K562 (cell line): ENCODE data around the gene TPD52L1. TPM values are rescaled to one million over a fixed set of nuclear protein-coding genes. Genes with fewer than 3 reads are reported as not detected.
A peak's percentile ranks its signal among the peaks of the same experiment; 100 is the strongest.

Experiments
- AFF1 ChIP-seq, 2 experiments: fragments of 450-650 bp; IDR thresholded peaks; 2 replicates each; pipeline ENCODE4 v1.6.1; 2018; ENCODE audit warnings: mild to moderate bottlenecking in 2 of 2, low read depth in 1 of 2; ENCODE audit not compliant: partially characterized antibody in 2 of 2
- ARID3B ChIP-seq: fragments of 250-450 bp; sonication (Bioruptor Pico); IDR thresholded peaks from 2 replicates; pipeline ENCODE4 v1.4.0; 2020; ENCODE audit warnings: borderline replicate concordance
- BRD9 ChIP-seq: fragments of 450-650 bp; IDR thresholded peaks from 2 replicates; pipeline ENCODE4 v1.6.1; 2018; ENCODE audit warnings: low read depth; ENCODE audit not compliant: partially characterized antibody
- E2F3 ChIP-seq: fragments of 250-450 bp; sonication (Bioruptor Pico); IDR thresholded peaks from 2 replicates; pipeline ENCODE4 v1.4.0; 2020; ENCODE audit warnings: mild to moderate bottlenecking
- ERF ChIP-seq: fragments of 450-650 bp; formaldehyde crosslinking; IDR thresholded peaks from 2 replicates; pipeline ENCODE4 v1.4.0; 2020; ENCODE audit warnings: mild to moderate bottlenecking, mixed read lengths
- FOSL1 ChIP-seq: fragments of 200-800 bp; sonication (Bioruptor generic); conservative IDR thresholded peaks from 2 replicates; pipeline ENCODE4 v1.6.1; 2016; ENCODE audit warnings: missing genetic modification characterization, missing compliant biosample characterization
- GMEB1 ChIP-seq: fragments of 250-450 bp; sonication (Bioruptor Pico); IDR thresholded peaks from 2 replicates; pipeline ENCODE4 v1.4.0; 2020; ENCODE audit warnings: mild to moderate bottlenecking
- GTF2E2 ChIP-seq: fragments of 200-800 bp; sonication (Bioruptor generic); IDR thresholded peaks from 2 replicates; pipeline ENCODE4 v1.6.1; 2016; ENCODE audit warnings: missing genetic modification characterization, missing compliant biosample characterization
- HNRNPH1 ChIP-seq: fragments of 200-400 bp; formaldehyde crosslinking; optimal IDR thresholded peaks from 2 replicates; pipeline ENCODE3; 2017; ENCODE audit warnings: low read depth, mild to moderate bottlenecking, low read length, moderate library complexity
- LEF1 ChIP-seq: fragments of 450-650 bp; IDR thresholded peaks from 2 replicates; pipeline ENCODE4 v1.6.1; 2016; ENCODE audit warnings: mild to moderate bottlenecking
- SMAD3 ChIP-seq: fragments of 450-650 bp; formaldehyde crosslinking; conservative IDR thresholded peaks from 2 replicates; pipeline ENCODE4 v1.4.0; 2020; ENCODE audit warnings: mild to moderate bottlenecking
- SPI1 ChIP-seq: IDR thresholded peaks from 2 replicates; pipeline ENCODE4 v1.6.1; 2011; ENCODE audit warnings: low read depth, low read length, control low read depth, borderline replicate concordance
- TCF7L2 ChIP-seq: fragments of 150-350 bp; IDR thresholded peaks from 2 replicates; pipeline ENCODE4 v1.6.1; 2016; ENCODE audit warnings: low read depth, mild to moderate bottlenecking, low read length, moderate library complexity
- VEZF1 ChIP-seq: fragments of 200-800 bp; sonication (Bioruptor generic); IDR thresholded peaks from 2 replicates; pipeline ENCODE4 v1.6.1; 2017; ENCODE audit warnings: missing genetic modification characterization, missing compliant biosample characterization
- ZBTB34 ChIP-seq: fragments of 250-450 bp; sonication (Bioruptor Pico); IDR thresholded peaks from 2 replicates; pipeline ENCODE4 v1.8.0; 2021; ENCODE audit warnings: mild to moderate bottlenecking, moderate library complexity
- ZNF408 ChIP-seq: fragments of 250-450 bp; sonication (Bioruptor Pico); IDR thresholded peaks from 2 replicates; pipeline ENCODE4 v1.4.0; 2020; ENCODE audit warnings: low read depth, mild to moderate bottlenecking, moderate library complexity
- ZNF699 ChIP-seq: fragments of 250-450 bp; sonication (Bioruptor Pico); IDR thresholded peaks from 2 replicates; pipeline ENCODE4 v1.8.0; 2021; ENCODE audit warnings: mild to moderate bottlenecking, moderate library complexity; ENCODE audit not compliant: insufficient replicate concordance
- polyA plus RNA-seq, 8 experiments: library from polyadenylated mRNA; depleted of rRNA in 4 of 8; stranded (reverse) in 5 of 8; unstranded in 3 of 8; fragments of >200 nt; fragmentation: Nextera tagmentation in 2 of 8; fragmentation: Illumina TruSeq in 1 of 8; extraction: Ambion mirVana in 2 of 8; extraction: Trizol in 1 of 8; gene quantifications; 2 replicates each; pipeline versions ENCODE4 v1.2.1 to v1.2.3, GENCODE V29; 2011 to 2014; ENCODE audit warnings: inconsistent platforms in 1 of 8, missing spikeins in 1 of 8
- total RNA-seq, 7 experiments: library from RNA; depleted of rRNA in 6 of 7; stranded (reverse); fragments of >200 nt in 6 of 7; fragmentation: Illumina TruSeq in 2 of 7; extraction: Trizol in 2 of 7; gene quantifications; 2 replicates each; pipeline versions ENCODE4 v1.2.1 to v1.2.3, GENCODE V29; 2011 to 2021; ENCODE audit warnings: low replicate concordance in 1 of 7

Gene TPD52L1
- total and polyA plus RNA-seq, 9 of the 15 experiments (the other 6 are each of a cell fraction or from before 2014, with no cell fraction given) = 12.9 to 149 (median 75.7) TPM

- TF ChIP-seq TCF7L2 (no peak), ERF (CRISPR knock-in tag) (peak; percentile 55; the same call in 1 of the 2 replicates), GTF2E2 (tag) (no peak), HNRNPH1 (no peak), ZNF699 (CRISPR knock-in tag) (no peak), FOSL1 (tag) (no peak), ARID3B (CRISPR knock-in tag) (no peak), SMAD3 (CRISPR knock-in tag) (0 out of 2 replicates have a peak, but pooled peaks have one; percentile 40), LEF1 (no peak), BRD9 (peak; percentile 50), GMEB1 (CRISPR knock-in tag) (0 out of 2 replicates have a peak, but pooled peaks have one; percentile 44), AFF1 (IDR thresholded peaks at IDR 0.05; ENCODE audit: low read depth in 1 of 2, partially characterized antibody in 2 of 2) (no peak), ZNF408 (CRISPR knock-in tag) (no peak), VEZF1 (peak; percentile 44), E2F3 (CRISPR knock-in tag) (0 out of 2 replicates have a peak, but pooled peaks have one; percentile 27), ZBTB34 (CRISPR knock-in tag) (no peak), SPI1 (no peak)
These were observed at the start of gene TPD52L1 (continued) for GRCh38 chr6:125153391-125154117.
